GM04503 (cell line): ENCODE data around the gene CPXM1.
"Not testable (repeated sequence)": the region's sequence is repeated elsewhere in the genome, so short reads cannot be mapped to it uniquely, and the experiment has no call there.

Experiments used
- DNase-seq: peaks from one replicate; pipeline ENCODE4 v3.0.0-alpha.2; 2012; ENCODE audit warnings: low read depth

Gene CPXM1

GRCh38 chr20:2799688-2800520 is 523 bp downstream of the CPXM1 start:
- DNase-seq, result no peak

- DNase-seq, result no peak
Measured at GRCh38 chr20:2799271-2799670, 1.2 kb downstream of the CPXM1 start.

GRCh38 chr20:2798814-2799213 is 1.6 kb downstream of the CPXM1 start:
- no peak for DNase-seq

- DNase-seq, result no peak
Measured at GRCh38 chr20:2798095-2798805, 2.2 kb downstream of the CPXM1 start.

GRCh38 chr20:2797136-2797983 is 3.1 kb downstream of the CPXM1 start:
- DNase-seq, result no peak

GRCh38 chr20:2796011-2796660 is 4.3 kb downstream of the CPXM1 start:
- DNase-seq, result no peak

GRCh38 chr20:2795451-2795850 is 5.0 kb downstream of the CPXM1 start:
- no peak for DNase-seq

- no peak for DNase-seq
Measured at GRCh38 chr20:2794866-2795447, 5.5 kb downstream of the CPXM1 start.

GRCh38 chr20:2794202-2794748 is 6.2 kb downstream of the CPXM1 start:
- DNase-seq, result no peak

- no peak for DNase-seq
Measured at GRCh38 chr20:2793471-2793870, 7.0 kb downstream of the CPXM1 start.

GRCh38 chr20:2783908-2784566 is 16.4 kb downstream of the CPXM1 start:
- no peak for DNase-seq

GRCh38 chr20:2780948-2781347 is 19.5 kb downstream of the CPXM1 start:
- DNase-seq, result no peak

GRCh38 chr20:2778602-2779321 is 21.7 kb downstream of the CPXM1 start:
- DNase-seq, result no peak

GRCh38 chr20:2775139-2775538 is 25.3 kb downstream of the CPXM1 start:
- no peak for DNase-seq

GRCh38 chr20:2773812-2774211 is 26.6 kb downstream of the CPXM1 start:
- DNase-seq, result no peak

- no peak for DNase-seq
Measured at GRCh38 chr20:2771631-2772080, 28.8 kb downstream of the CPXM1 start.

- DNase-seq, result not testable (repeated sequence)
Measured at GRCh38 chr20:2770091-2770490, 30.3 kb downstream of the CPXM1 start.

GRCh38 chr20:2768632-2769015 is 31.8 kb downstream of the CPXM1 start:
- DNase-seq, result no peak

- DNase-seq, result peak; percentile 13
Measured at GRCh38 chr20:2767768-2768631, 32.4 kb downstream of the CPXM1 start.
